ENCODE results near the gene OSBPL8.
"Not testable (repeated sequence)": the region's sequence is repeated elsewhere in the genome, so short reads cannot be mapped to it uniquely, and the experiment has no call there.

- TF ChIP-seq CTCF (IDR thresholded peaks at IDR 0.05; ENCODE audit: low read depth, low read length, missing input control); REST (IDR thresholded peaks at IDR 0.05); RAD21 (IDR thresholded peaks at IDR 0.05); FOXA1 (IDR thresholded peaks at IDR 0.05); TAF1 (conservative IDR thresholded peaks at IDR 0.05); RXRA (IDR thresholded peaks at IDR 0.05); NR2F2 (IDR thresholded peaks at IDR 0.05); JUND (IDR thresholded peaks at IDR 0.05); EGR1 (IDR thresholded peaks at IDR 0.05; ENCODE audit: low read depth in 2 of 2): not testable (repeated sequence)
Measured at GRCh38 chr12:76376876-76377275, 182.7 kb downstream of the OSBPL8 start.

Data from liver (tissue), 3 donors.